HEK293 (cell line): ENCODE results near the gene OSBP2.

ENCODE experiments used
- CTCF ChIA-PET: fragments of 350-600 bp; formaldehyde crosslinking; extraction: SDS; loops from one replicate; lab custom pipeline; 2021; ENCODE audit warnings: antibody characterized with exemption; lab: Yijun Ruan, JAX
- POLR2A ChIA-PET: fragments of 300-600 bp; formaldehyde crosslinking; extraction: SDS; loops from one replicate; lab custom pipeline; 2020; ENCODE audit warnings: antibody characterized with exemption, inconsistent platforms; lab: Yijun Ruan, JAX
- H3K27ac ChIP-seq: fragments of 200-500 bp; sonication (Bioruptor generic); 2 replicates; pipeline ENCODE4 v1.5.1; 2014; ENCODE audit warnings: low read depth, low read length, control low read depth, inconsistent platforms; ENCODE audit errors: extremely low read depth
- H3K36me3 ChIP-seq, 2 experiments: fragments of 200-500 bp in 1 of 2; sonication (Bioruptor generic) in 1 of 2; 1 replicate in 1 of 2; 2 replicates in 1 of 2; pipeline ENCODE4 v1.5.1; 2014 to 2017; ENCODE audit warnings: inconsistent platforms in 2 of 2, low read length in 2 of 2; ENCODE audit not compliant: control insufficient read depth in 2 of 2, insufficient read depth in 1 of 2
- H3K4me1 ChIP-seq: fragments of 200-500 bp; sonication (Bioruptor generic); 2 replicates; pipeline ENCODE4 v1.5.1; 2014; ENCODE audit warnings: mild to moderate bottlenecking, low read length, inconsistent platforms; ENCODE audit not compliant: control insufficient read depth, insufficient read depth
- H3K4me3 ChIP-seq: 2 replicates; pipeline ENCODE4 v1.5.1; 2011; ENCODE audit warnings: low read depth, mild to moderate bottlenecking, control low read depth, low read length, moderate library complexity
- H3K9me3 ChIP-seq: fragments of 200-500 bp; sonication (Bioruptor generic); 2 replicates; pipeline ENCODE4 v1.5.1; 2014; ENCODE audit warnings: low read depth, low read length, inconsistent platforms; ENCODE audit not compliant: control insufficient read depth, insufficient read depth
- IKZF3 ChIP-seq: fragments of 450-650 bp; IDR thresholded peaks from 2 replicates; pipeline ENCODE4 v1.5.0; 2018; ENCODE audit warnings: missing biosample characterization, mild to moderate bottlenecking, missing genetic modification characterization, moderate library complexity
- ZFHX2 ChIP-seq: fragments of 450-650 bp; formaldehyde crosslinking; conservative IDR thresholded peaks from 2 replicates; pipeline ENCODE4 v1.5.1; 2016; ENCODE audit warnings: missing biosample characterization, missing genetic modification characterization
- ZNF114 ChIP-seq: fragments of 450-650 bp; formaldehyde crosslinking; IDR thresholded peaks from 2 replicates; pipeline ENCODE4 v1.5.0; 2017; ENCODE audit warnings: missing biosample characterization, missing genetic modification characterization
- ZNF133 ChIP-seq: fragments of 450-650 bp; formaldehyde crosslinking; IDR thresholded peaks from 2 replicates; pipeline ENCODE4 v1.5.1; 2016; ENCODE audit warnings: missing biosample characterization, missing genetic modification characterization
- ZNF274 ChIP-seq, 2 experiments: fragments of 200-500 bp in 1 of 2; fragments of 450-650 bp in 1 of 2; sonication (Bioruptor generic) in 1 of 2; formaldehyde crosslinking in 1 of 2; IDR thresholded peaks; 2 replicates each; pipeline versions ENCODE4 v1.5.1 to v1.6.1; 2014 to 2016; ENCODE audit warnings: borderline replicate concordance in 1 of 2, inconsistent platforms in 1 of 2, low read length in 1 of 2, missing biosample characterization in 1 of 2, missing genetic modification characterization in 1 of 2
- ZNF354C ChIP-seq: fragments of 450-650 bp; formaldehyde crosslinking; IDR thresholded peaks from 2 replicates; pipeline ENCODE4 v1.5.1; 2016; ENCODE audit warnings: missing biosample characterization, missing genetic modification characterization, low read depth, borderline replicate concordance
- ZNF501 ChIP-seq: fragments of 450-650 bp; formaldehyde crosslinking; IDR thresholded peaks from 2 replicates; pipeline ENCODE4 v1.5.1; 2016; ENCODE audit warnings: missing biosample characterization, missing genetic modification characterization
- ZNF571 ChIP-seq: fragments of 450-650 bp; formaldehyde crosslinking; IDR thresholded peaks from 2 replicates; pipeline ENCODE4 v1.5.0; 2017; ENCODE audit warnings: missing biosample characterization, missing genetic modification characterization
- ZNF600 ChIP-seq: fragments of 450-650 bp; formaldehyde crosslinking; IDR thresholded peaks from 2 replicates; pipeline ENCODE4 v1.5.1; 2016; ENCODE audit warnings: missing biosample characterization, missing genetic modification characterization
- ZNF645 ChIP-seq: fragments of 450-650 bp; formaldehyde crosslinking; IDR thresholded peaks from 2 replicates; pipeline ENCODE4; 2016; ENCODE audit warnings: missing biosample characterization, missing genetic modification characterization
- ZNF747 ChIP-seq: fragments of 450-650 bp; formaldehyde crosslinking; IDR thresholded peaks from 2 replicates; pipeline ENCODE4 v1.5.1; 2016; ENCODE audit warnings: missing biosample characterization, missing genetic modification characterization
- ZSCAN16 ChIP-seq: fragments of 450-650 bp; formaldehyde crosslinking; IDR thresholded peaks from 2 replicates; pipeline ENCODE4 v1.5.1; 2016; ENCODE audit warnings: missing biosample characterization, missing genetic modification characterization
- ZSCAN4 ChIP-seq: fragments of 450-650 bp; formaldehyde crosslinking; IDR thresholded peaks from 2 replicates; pipeline ENCODE4 v1.5.1; 2017; ENCODE audit warnings: missing biosample characterization, missing genetic modification characterization
- ZSCAN5A ChIP-seq: fragments of 450-650 bp; formaldehyde crosslinking; IDR thresholded peaks from 2 replicates; pipeline ENCODE4 v1.5.1; 2016; ENCODE audit warnings: missing biosample characterization, missing genetic modification characterization
- TF ChIP-seq, protein P1 (sequence below): fragments of 450-650 bp; IDR thresholded peaks from 2 replicates; pipeline ENCODE4 v1.5.1; 2018; ENCODE audit warnings: missing biosample characterization, missing genetic modification characterization
- TF ChIP-seq, protein P2 (sequence below): fragments of 450-650 bp; formaldehyde crosslinking; IDR thresholded peaks from 2 replicates; pipeline ENCODE4 v1.5.1; 2016; ENCODE audit warnings: missing biosample characterization, missing genetic modification characterization

The OSBP2 gene

DNA sequence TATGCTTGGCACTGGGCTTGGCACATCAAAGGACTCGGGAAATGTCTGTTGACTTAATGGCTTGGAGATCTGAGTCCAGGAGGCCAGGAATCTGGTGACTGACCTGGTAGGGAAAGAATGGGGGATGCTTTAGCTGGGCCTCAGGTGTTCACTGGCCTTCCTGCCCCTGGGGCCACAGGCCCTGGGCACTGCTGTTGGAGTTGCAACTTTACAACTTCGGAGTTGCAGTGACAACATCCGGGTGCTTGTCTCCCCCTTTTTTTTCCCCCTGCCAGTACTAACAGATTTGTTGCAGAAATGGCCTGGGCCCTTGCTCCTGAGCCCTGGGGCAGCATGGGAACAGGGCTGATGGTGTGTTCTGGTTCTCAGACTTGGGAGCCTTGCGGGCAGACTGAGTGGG lies 23.8 kb downstream of the OSBP2 start (continued):
- TF ChIP-seq ZNF274 (IDR thresholded peaks at IDR 0.05; ENCODE audit: low read length) = no peak
- no peak for TF ChIP-seq ZNF274 (tag by site-specific recombination; IDR thresholded peaks at IDR 0.05; ENCODE audit: borderline replicate concordance)
- TF ChIP-seq ZNF354C (tag by site-specific recombination) = no peak
- TF ChIP-seq IKZF3 (tag by site-specific recombination) = no peak
- no peak for TF ChIP-seq ZSCAN16 (tag by site-specific recombination)

DNA sequence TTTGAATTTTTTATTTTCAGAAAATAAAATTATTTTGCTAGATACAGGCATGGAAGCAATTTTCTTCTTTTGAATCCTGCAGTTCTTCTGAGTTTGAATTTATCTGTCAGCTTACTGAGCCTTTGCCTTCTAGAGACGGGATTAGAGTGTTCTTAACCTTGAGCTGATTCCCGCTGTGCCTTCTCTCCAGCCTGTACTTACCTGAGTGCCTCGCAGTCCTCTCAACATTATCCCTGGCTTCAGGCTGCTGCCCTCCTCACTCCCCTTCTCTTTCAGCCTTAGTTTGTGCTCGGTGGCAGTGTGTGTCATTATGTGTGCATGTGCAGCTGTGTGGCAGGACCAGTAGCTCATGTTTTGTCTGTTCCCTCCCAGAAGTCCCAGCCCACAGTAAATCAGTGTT lies 24.3 kb downstream of the OSBP2 start:
- Histone ChIP-seq H3K4me1 (no peaks in the 10 kb centered on the region), H3K27ac (no peak overlapping the region), H3K9me3 (no peaks in the 10 kb centered on the region), H3K36me3 (no peaks in the 10 kb centered on the region), H3K4me3 (no peak overlapping the region)
- ChIA-PET CTCF (interaction anchor here (1.0 to 1.6 kb wide), 2 partner anchors 84 to 201 kb away, joined by 6 to 7 read pairs; no protein-coding TSS in a partner anchor), POLR2A (no interaction called here)
- no peak for TF ChIP-seq ZNF114 (tag by site-specific recombination)
- TF ChIP-seq ZNF133 = no peak
- no peak for TF ChIP-seq ZNF645 (tag by site-specific recombination)
- no peak for TF ChIP-seq ZSCAN4 (tag by site-specific recombination)
- TF ChIP-seq ZNF501 (tag by site-specific recombination) = no peak

GRCh38 chr22:30720263-30720837 lies 25.7 kb downstream of the OSBP2 start:
- TF ChIP-seq ZFHX2 (tag by site-specific recombination) (no peak), ZNF600 (no peak), ZNF747 (tag by site-specific recombination) (no peak), ZSCAN5A (tag by site-specific recombination) (no peak), ZNF571 (tag by site-specific recombination) (no peak)
- TF ChIP-seq, protein P1, sequence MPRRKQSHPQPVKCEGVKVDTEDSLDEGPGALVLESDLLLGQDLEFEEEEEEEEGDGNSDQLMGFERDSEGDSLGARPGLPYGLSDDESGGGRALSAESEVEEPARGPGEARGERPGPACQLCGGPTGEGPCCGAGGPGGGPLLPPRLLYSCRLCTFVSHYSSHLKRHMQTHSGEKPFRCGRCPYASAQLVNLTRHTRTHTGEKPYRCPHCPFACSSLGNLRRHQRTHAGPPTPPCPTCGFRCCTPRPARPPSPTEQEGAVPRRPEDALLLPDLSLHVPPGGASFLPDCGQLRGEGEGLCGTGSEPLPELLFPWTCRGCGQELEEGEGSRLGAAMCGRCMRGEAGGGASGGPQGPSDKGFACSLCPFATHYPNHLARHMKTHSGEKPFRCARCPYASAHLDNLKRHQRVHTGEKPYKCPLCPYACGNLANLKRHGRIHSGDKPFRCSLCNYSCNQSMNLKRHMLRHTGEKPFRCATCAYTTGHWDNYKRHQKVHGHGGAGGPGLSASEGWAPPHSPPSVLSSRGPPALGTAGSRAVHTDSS = no peak
- TF ChIP-seq, protein P2, sequence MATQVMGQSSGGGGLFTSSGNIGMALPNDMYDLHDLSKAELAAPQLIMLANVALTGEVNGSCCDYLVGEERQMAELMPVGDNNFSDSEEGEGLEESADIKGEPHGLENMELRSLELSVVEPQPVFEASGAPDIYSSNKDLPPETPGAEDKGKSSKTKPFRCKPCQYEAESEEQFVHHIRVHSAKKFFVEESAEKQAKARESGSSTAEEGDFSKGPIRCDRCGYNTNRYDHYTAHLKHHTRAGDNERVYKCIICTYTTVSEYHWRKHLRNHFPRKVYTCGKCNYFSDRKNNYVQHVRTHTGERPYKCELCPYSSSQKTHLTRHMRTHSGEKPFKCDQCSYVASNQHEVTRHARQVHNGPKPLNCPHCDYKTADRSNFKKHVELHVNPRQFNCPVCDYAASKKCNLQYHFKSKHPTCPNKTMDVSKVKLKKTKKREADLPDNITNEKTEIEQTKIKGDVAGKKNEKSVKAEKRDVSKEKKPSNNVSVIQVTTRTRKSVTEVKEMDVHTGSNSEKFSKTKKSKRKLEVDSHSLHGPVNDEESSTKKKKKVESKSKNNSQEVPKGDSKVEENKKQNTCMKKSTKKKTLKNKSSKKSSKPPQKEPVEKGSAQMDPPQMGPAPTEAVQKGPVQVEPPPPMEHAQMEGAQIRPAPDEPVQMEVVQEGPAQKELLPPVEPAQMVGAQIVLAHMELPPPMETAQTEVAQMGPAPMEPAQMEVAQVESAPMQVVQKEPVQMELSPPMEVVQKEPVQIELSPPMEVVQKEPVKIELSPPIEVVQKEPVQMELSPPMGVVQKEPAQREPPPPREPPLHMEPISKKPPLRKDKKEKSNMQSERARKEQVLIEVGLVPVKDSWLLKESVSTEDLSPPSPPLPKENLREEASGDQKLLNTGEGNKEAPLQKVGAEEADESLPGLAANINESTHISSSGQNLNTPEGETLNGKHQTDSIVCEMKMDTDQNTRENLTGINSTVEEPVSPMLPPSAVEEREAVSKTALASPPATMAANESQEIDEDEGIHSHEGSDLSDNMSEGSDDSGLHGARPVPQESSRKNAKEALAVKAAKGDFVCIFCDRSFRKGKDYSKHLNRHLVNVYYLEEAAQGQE (tag by site-specific recombination) = no peak
- Histone ChIP-seq H3K4me1 (no peaks in the 10 kb centered on the region), H3K4me3 (no peak overlapping the region), H3K27ac (no peak overlapping the region), H3K9me3 (no peaks in the 10 kb centered on the region), H3K36me3 (no peaks in the 10 kb centered on the region)
- POLR2A ChIA-PET = no interaction called here
- CTCF ChIA-PET = no interaction called here
